Myocyte (in vitro differentiated cells): Measurements from ENCODE around the gene OR2H2. TPM values are rescaled to one million over a fixed set of nuclear protein-coding genes. Genes with fewer than 3 reads are reported as not detected.

ENCODE experiments used
- DNase-seq: peaks from one replicate; pipeline ENCODE4 v3.0.0-alpha.2; 2012; ENCODE audit warnings: low read depth
- polyA plus RNA-seq: library from polyadenylated mRNA; unstranded; fragments of >200 nt; gene quantifications from one replicate; pipeline ENCODE4 v1.2.1, GENCODE V29; 2012; ENCODE audit warnings: missing spikeins
- total RNA-seq: library from RNA; depleted of rRNA; stranded (reverse); fragments of >200 nt; gene quantifications from 2 replicates; pipeline ENCODE4 v1.2.3, GENCODE V29; 2014

The OR2H2 gene
- not detected in 2 replicates for total RNA-seq
- polyA plus RNA-seq: 0.05 TPM

DNA sequence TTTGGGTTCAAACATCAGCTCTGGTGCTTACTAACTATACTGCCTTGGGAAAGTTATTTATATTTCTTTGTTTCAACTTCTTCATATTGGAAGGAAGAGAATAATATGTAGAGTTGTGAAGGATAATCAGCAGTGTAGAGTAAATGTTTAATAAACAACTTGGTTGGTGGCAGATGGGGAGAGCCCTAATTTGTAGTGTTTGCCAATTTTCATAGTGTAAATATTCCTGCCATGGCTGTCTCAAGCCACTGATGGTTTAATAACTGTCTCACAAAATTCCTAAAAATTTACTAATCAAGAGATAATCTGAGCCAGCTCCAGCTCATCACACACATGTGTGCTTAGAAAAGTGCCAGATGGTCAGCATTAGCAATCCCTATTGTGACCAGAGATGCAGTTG is at the start of gene OR2H2:
OR2H2 (plus strand) TSS at position 301 of the 400 bp plus-strand sequence. CDS start 2,824 bp downstream, outside the sequence.
- DNase-seq: no peak

GRCh38 chr6:29537714-29538403 is 47.1 kb upstream of the OR2H2 start:
- no peak for DNase-seq

- no peak for DNase-seq
Measured at GRCh38 chr6:29547573-29547972, 37.3 kb upstream of the OR2H2 start.

- peak; percentile 56 for DNase-seq
Measured at GRCh38 chr6:29552512-29553051, 32.3 kb upstream of the OR2H2 start.

- DNase-seq: no peak
Measured at GRCh38 chr6:29553268-29554057, 31.5 kb upstream of the OR2H2 start.

DNA sequence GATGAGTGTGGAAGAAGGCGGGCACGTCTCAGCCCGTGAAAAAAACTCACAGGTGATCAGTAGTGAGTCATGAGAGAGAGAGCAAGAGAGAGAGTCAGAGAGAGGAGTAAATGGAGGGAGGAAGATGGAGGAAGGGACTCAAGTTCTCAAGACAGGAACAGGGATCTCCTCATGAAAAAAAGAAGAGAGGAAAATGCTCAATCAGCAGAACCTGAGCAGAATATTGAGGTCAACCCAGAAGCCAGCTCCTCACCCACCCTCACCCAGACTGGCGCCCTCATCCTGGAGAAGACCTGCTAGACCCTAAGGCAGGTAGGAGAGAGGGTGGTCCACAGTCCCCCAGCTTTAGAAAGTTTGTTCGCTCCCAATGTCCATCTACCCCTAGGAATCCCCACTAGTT is 30.2 kb upstream of the OR2H2 start:
- DNase-seq: no peak

GRCh38 chr6:29557320-29557719 is 27.6 kb upstream of the OR2H2 start:
- no peak for DNase-seq

DNA sequence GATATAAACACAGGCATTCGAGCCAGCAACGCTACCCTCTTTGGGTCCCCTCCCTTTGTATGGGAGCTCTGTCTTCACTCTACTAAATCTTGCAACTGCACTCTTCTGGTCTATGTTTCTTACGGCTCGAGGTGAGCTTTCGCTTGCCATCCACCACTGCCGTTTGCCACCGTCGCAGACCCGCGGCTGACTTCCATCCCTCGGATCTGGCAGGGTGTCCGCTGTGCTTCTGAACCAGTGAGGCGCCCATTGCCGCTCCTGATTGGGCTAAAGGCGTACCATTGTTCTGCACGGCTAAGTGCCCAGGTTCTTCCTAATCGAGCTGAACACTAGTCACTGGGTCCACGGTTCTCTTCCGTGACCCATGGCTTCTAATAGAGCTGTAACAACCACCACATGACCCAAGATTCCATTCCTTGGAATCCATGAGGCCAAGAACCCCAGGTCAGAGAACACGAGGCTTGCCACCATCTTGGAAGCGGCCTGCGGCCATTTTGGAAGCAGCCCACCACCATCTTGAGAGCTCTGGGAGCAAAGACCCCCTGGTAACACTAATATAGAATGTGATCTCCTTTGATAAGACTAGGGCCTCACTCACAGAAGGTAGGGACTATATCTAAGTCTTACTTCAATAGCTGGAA is 26.4 kb upstream of the OR2H2 start:
- no peak for DNase-seq

DNA sequence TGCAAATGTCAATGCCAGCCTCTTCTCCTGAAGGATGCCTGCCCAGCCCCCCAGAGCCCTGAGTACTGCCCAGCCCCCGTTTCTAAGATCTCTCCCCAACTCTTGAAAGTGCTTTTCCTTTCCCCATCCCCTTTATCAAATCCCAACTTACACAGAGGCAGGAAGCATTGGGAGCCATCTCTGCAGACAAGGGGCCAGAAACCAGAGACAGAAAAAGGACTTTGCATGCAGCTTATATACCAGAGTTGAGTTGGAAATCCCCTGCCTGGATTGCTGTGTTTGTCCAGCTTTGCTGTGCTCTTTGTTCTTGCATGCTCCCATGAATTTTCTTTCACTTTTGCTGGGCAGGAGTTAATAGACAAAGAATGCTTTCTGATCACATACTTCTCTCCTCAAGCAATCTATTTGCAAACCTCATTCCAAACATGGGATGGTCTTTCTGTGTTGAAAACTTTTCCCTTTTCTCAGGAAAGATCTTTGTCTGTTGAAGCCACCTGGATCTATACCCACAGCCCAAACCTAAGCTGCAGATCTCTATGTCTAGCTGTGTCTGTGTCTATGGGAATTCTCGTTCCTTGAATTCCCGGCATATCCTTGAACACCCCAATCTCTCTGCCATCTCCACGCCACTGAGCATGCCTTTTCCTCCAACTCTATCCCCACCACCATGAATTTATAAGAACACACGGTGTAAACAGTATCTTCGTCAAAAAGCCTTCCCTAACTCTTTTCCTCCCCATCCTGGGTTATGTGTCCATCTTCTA is 25.2 kb upstream of the OR2H2 start, which contains the start of gene UBD:
UBD (minus strand) TSS at position 209 of the 764 bp plus-strand sequence; CDS start at position 178, 31 bp downstream.
- DNase-seq: no peak

- DNase-seq: no peak
Measured at GRCh38 chr6:29561091-29561490, 23.8 kb upstream of the OR2H2 start.

GRCh38 chr6:29561606-29562181 is 23.2 kb upstream of the OR2H2 start:
- peak; percentile 1 for DNase-seq

DNA sequence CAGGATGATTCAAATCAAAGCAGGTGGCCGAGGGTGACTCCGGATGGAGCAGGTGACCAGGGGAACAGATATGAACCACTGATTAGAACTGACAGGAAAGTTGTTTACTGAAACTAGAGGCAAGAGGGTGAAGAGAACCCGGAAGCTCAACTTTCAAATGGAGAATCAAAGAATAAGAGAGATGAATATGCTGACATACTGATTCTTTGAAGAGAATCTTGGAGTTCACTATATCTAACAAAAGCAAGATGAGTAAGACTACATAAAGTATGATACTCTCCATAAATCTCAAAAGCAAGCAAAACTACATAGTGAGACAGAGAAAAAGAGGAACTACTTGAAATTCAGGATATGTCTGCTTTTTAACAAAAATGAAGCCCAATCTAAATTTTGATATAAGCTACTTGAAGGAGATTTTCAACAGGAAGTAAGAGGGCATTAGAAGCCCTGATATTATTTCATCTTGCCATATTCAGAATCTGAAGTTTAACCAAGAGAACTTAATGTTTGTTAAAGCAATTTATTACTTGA is 21.4 kb upstream of the OR2H2 start:
- DNase-seq: no peak

- no peak for DNase-seq
Measured at GRCh38 chr6:29564875-29565274, 20.0 kb upstream of the OR2H2 start.

DNA sequence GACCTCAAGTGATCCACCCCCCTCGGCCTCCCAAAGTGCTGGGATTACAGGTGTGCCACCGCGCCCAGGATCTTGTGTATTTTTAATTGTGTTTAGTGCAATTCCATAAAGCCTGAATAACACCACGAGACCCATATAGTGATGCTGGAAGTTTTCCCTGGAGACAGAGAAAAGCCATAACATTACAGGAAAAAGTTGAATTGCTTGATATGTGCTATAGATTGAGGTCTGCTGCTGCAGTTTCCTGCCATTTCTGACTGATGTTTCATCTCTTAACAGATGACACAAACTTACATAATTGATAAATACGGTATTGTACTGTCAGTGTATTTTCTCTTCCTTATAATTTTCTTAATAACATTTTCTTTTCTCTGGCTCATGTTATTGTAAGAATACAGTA is 18.1 kb upstream of the OR2H2 start:
- DNase-seq: no peak

DNA sequence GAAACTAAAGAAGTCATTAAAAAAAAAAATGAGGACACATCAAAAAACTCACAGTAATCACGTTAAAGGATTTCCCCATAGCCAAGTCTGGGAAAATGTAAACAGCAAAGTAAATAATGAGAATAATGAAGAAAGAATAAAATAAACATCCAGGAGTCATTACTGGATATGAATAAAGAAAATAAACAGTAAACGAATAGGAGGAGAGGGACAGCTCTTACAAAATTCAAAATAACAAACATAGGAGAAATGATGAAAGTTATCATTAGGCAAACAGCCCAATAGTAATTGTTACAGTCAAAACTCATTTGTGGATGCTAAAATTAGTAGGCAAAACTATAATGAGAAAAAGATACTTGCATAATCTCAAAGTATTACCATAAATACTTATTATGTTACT is 17.4 kb upstream of the OR2H2 start:
- no peak for DNase-seq

GRCh38 chr6:29567991-29568390 is 16.9 kb upstream of the OR2H2 start:
- DNase-seq: no peak

DNA sequence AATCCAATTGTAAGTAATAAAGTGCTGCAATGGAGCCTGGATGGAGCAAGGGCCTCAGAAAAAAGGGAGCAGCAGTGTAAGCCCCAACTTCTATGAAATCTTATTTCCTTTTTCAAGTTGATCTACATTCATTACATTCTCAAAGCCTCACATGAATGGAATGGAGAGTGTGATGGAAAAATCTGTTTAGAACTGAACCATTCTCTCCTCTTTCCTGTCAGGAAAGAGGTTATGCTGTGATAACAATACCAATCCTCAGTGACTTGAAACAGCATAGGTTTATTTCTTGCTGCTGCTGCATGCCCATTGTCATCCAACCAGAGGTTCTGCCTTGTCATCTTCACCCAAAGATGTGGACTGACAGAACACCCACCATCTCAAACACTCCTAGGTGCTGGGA is 8.9 kb upstream of the OR2H2 start:
- no peak for DNase-seq

DNA sequence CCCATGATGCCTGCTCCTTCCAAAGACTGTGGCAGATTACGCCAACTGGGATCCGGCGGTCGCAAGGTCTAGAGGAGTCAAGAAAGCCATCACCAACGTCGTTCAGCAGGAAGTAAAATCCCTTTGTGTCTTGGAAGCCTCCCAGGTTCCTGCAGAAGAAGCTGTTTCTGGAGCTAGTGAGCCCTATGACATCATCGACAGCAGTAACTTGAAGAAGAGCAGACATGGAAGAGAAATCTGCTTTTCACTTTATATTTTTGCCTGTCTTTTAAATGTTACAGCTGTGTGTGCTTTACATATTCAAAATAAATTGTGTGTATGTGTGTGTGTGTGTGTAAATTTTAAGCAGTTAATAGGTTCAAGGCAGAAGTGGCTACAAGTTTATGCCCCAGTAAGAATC is 7.4 kb upstream of the OR2H2 start:
- DNase-seq: no peak

- DNase-seq: peak; percentile 62
Measured at GRCh38 chr6:29589423-29590048, 4.6 kb downstream of the OR2H2 start.
